ENCODE data around the gene PLCB1.

PLCB1 gene

DNA sequence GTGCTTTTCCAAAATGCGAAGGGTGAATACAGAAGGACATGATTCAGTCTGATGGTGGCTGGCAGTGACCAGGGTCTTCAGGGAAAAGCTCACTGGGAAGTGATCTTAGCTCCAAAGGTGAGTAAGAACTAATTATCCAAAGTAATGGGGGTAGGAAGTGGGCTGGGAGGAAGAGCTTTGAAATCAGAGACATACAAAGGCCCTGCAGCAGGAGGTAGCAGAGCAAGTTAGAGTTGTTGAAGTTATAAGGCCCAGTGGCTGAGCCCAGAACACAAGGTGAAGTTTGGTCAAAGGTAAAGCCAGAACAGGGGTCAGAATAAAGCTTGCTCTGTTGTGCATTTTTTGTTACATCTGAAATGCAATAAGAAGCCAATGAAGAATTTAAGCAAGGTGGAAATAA, 81.2 kb downstream of the PLCB1 start:
- DNase-seq, result no peak

DNA sequence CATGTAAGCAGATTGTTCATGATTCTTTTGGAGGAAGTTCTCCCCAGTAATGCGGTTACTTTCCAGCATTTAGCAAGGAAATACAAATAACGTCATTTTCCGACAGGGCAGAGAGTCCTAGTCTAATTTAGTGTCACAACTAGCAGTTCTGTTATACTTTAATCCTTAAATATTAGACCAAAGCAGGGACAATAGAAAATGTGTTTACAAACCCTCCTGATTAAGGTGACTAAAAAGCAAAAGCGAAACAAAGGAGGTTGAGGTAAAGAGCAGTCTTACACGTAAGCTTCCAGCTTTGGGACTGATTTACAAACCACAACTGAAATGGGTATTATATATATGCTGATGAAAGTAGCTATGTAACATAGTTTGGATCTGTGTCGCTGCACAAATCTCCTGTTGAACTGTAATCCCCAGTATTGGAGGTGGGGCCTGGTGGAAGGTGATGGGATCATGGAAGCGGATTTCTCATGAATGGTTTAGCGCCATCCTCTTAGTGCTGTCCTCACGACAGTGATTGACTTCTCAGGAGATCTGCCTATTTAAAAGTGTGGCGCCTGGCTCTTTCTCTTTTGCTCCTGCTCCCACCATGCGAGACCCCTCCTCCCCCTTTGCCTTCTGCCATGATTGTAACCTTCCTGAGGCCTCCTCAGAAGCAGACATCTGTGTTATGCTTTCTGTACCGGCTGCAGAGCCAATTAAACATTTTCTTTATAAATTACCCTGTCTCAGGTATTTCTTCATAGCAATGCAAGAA, 81.9 kb downstream of the PLCB1 start:
- peak in 1 of 2 donors; percentile 32 for DNase-seq

DNA sequence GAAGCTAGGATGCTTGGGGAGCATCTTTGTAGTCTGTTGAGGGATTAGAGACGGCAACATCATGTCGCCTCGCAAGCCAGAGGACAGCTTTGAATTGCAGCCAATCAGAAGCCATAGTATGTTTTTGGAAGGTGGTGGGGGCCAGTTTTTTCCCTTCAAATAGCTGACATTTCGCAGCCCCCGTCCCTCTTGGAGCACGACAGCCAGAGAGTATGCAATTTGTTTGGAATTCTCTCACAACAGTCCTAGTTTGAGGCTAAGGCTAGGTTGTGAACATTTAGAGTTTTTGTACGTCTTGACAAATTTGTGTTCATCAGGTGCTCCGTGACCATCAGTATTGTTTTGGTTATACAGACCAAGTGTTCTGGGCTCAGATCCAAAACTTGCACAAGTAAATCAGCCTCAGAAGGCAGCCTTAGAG, 83.3 kb downstream of the PLCB1 start:
- DNase-seq, result no peak

DNA sequence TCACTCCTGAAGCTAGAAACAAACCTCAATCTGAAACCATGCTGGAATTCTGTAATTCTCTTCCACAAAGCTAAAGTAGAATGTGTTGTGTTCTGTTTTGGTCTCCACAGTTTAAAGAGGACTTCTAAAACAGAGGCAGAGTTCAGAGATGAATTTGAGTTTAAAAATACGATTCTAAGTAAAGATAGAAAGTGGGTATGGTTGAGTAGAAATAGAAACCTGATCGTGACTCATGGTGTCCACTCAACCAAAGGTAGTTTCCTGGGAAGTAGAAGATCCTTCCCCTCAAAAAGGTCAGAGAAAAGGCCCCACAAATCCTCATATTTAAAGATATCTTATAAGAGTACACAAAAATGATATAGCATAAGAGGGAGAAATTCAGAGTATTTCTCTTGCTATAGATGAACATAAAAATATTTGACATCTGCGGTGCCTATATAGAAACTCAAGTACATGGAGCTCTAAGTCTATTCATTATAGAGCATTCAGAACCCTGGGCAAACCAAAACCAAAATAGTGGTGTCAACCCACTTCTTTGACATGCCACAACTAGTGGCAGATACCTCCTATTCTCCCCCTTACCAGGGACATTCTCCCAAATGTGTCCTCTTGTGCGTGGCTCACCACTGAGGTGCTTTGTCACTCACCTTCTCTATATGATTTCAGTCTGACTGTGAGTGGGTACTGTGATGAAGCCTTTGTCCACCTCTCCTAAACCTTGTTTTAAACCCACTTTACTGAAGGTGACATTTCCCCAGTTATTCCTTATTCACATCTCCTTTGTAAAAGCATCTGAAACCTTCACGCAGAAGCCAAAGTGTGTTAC, 84.5 kb downstream of the PLCB1 start:
- no peak for DNase-seq

DNA sequence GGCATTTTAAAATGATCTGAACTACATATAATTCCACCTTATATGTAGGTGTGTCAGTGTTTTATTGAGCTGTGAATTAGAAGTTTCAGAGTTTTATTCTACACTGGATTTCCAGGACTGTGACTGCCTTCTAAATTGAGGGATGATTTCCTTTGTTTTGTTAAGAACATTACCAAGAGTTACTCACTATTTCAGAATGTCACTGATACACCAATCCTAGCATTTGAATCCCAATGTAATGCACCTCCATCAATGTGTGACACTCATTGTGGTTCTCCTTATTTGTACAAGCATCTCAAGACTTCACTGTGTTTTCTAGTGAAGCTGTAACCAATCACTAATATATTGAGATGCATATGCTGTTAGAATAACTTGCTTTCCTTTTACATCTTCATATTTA, 86.8 kb downstream of the PLCB1 start:
- no peak for DNase-seq

- no peak for DNase-seq
Measured at GRCh38 chr20:8219403-8219802, 87.3 kb downstream of the PLCB1 start.

- DNase-seq, result no peak
Measured at GRCh38 chr20:8220716-8221115, 88.7 kb downstream of the PLCB1 start.

DNA sequence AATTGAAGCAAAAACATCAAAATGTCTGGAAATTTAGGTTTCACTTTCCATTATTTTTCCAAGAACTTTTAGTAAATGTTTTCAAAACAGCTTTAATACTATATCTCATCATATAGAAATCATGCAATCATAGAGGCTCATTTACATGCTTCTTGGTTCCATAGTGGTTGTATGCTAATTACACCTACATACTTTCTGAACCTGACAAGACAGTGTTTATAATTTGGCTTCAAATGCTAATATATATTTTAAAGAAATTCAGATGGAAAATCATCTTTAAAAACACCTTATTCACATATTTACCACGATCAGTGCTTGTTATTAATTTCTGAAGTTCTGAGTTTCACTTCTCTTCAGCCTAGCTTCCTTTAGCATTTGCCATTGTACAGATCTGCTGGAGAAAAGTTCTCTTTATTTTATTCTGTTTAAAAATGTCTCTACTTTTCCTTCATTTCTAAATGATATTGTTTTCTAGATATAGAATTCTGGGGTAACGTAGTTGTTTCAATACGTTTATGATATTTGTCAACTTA, 89.9 kb downstream of the PLCB1 start:
- DNase-seq, result no peak

- no peak for DNase-seq
Measured at GRCh38 chr20:8223091-8223870, 91.2 kb downstream of the PLCB1 start.

DNA sequence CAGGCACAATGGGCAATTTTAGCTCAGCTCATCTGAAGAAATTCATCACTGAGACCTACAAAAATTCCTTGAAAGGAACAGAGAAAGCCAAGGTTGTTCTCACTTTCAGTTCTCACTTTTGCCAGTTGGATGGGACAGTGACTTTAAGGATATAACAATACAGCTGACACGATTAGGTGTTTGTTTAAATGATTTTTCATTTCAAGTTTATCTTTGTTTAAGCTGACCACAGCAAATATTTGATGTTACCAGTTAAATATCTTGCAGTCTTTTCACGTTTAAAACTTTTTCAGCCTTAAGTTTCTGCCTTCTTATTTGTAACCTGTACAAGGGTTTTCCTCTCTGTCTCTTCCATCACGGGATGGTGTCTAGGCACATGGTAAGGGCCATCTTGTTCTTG, 93.6 kb downstream of the PLCB1 start:
- DNase-seq, result no peak

GRCh38 chr20:8226106-8226505, 94.0 kb downstream of the PLCB1 start:
- DNase-seq, result no peak

DNA sequence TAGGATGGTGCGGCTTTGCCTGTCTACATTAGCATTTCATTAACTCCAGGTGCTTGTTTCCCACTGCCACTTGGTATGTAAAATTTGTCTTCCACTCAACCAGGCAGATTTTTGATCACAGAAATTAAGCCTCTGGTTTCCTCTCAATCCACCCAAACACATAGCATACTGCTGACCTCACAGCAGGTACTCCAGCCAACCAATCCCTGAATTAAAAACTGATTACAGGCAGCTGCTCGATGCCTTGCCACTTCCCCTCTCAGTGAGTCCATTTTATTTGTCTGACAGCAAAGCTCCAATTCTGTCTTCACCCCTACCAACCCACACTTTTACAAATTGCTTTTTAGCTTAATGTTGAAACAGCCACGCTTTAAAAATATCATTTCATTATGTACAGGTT, 95.2 kb downstream of the PLCB1 start:
- DNase-seq, result no peak

DNA sequence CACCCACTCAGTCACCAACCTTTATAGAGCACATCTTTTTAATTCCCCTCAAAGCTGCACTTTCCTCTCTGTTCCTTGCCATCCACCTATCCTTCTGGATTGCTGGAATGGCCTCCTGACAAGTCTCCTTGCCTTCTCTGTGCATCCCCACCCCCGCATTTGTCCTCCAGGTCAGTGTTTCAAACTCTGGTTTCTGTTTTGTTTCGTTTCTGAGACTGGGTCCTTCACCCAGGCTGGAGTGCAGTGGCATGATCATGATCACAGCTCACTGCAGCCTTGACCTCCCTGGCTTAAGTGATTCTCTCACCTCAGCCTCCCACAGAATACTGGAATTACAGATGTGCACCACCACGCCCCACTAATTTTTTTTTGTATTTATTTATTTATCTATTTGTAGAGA, 96.2 kb downstream of the PLCB1 start:
- DNase-seq, result no peak

DNA sequence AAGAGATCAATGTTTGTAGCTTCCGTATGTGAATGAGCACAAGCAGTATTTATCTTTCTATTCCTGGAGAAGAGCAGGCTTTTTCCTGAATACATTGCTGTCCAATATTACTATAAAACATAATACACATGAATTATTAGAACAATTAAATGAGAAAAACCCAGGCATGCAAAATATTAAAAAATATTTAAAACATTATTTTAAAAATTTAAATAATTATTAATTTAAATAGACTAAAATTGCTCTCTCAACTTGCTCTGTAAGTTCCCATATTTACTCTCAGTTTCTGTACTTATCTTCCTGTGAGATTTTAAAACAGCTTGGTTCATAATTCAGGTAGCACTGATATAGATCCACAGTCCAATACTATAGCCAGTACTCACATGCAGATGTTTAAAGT, 97.0 kb downstream of the PLCB1 start:
- no peak for DNase-seq

DNA sequence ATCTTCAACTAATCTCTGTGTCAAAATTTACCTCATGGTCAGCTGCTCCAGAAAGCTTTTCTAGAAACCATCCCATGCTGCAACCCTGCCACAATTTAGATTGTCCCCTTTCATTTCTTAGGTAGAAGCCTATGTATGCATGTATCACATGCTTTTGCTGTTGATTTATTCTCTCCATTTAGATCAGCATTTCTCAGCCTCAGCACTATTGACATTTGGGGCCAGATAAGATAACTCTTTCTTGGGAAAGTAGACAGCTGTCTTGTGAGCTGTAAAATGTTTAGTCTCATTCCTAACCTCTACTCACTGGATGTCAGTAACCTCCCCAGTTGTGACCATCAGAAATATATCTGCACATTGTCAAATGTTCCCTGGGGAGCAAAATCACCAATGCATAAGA, 99.0 kb downstream of the PLCB1 start:
- DNase-seq, result no peak

GRCh38 chr20:8232332-8232731, 100.3 kb downstream of the PLCB1 start:
- no peak for DNase-seq

DNA sequence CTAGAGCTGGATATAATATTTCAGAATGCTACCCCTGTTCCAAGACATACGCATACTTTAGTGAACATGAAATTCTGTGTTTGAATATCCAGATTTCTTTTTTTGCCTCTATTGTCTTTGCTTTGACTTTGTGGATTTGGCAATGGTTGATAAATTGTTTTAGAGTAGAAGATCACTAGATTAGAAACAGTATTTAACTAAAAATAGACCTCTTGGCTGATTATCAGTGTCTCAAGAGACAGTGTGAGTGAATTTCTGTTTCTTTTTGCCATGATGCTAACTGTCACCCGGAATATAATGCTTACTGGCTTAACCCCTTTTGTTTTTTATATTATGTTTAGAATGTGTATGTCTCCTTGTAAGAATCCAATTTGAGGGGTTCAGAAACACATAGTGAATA, 102.5 kb downstream of the PLCB1 start:
- no peak for DNase-seq

- no peak for DNase-seq
Measured at GRCh38 chr20:8242066-8242465, 110.0 kb downstream of the PLCB1 start.

GRCh38 chr20:8242827-8243724, 111.0 kb downstream of the PLCB1 start:
- no peak for DNase-seq

DNA sequence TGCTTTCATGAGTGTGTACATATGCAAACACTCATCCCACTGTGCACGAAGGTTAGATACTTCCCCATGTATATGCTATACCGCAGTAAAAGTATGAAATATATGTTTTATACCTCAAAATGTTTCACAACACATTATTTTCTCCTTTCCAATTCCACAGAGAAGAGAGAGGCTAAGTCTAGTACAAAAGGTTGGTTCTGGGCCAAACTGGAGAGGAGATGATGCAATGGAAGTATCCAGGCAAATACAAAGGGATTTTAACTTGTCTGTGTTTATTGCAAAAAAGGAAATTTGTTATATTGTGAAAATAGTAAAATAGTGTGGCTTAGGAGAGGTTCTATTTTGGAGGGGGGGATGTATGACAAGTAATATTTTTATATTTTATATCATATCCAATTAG, 112.6 kb downstream of the PLCB1 start:
- no peak for DNase-seq

DNA sequence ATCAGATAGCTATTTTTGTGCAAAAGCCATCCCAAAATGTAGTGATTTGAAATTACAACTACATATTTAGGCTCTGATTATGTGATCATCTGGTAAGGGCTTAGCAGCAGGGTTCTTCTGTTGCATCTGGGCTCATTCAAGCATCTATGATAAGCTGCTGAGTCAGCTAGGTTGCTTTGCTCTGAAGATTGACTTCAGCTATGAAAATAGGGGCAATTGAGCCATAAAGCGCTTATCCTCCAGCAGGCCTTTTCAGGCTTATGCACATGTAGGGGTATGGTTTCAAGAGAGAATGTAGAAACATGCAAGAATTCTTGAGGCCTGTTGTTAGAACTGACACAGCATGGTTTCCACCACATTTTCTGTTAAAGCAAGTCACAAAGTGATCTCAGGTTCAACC, 114.1 kb downstream of the PLCB1 start:
- DNase-seq, result no peak

DNA sequence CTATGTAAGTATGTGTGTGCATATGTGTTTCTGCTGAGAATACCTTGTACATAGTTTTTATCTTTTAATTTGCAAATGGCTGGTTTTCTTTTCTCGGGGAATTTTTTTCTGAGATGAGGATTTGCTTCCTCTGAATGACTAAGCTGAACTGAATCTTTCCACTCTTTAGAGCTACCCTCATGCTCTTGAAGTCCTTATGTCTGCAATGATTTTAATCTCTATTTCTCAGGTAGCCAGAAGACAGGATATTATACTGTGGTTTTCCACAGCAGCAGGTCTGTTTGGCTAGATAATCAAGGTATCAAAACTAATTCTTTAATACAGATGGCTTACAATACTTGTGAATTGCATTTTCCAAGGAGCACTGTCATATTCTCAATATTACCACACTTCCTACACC, 114.7 kb downstream of the PLCB1 start:
- DNase-seq, result no peak

Measured in CD4-positive, alpha-beta T cell treated with Interferon alpha-2 for 1 hour (primary cell).